Stimulated activated CD4-positive, alpha-beta T cell treated with anti-CD3 and anti-CD28 coated beads, Interleukin-2, amount 100 ng/mL, for 48 hours (primary cell): Measurements from ENCODE around the gene PGBD1.

Experiments used
- DNase-seq, 2 donors: peaks; one replicate each; pipeline ENCODE4 v3.0.0-alpha.2; 2020

The PGBD1 gene, protein sequence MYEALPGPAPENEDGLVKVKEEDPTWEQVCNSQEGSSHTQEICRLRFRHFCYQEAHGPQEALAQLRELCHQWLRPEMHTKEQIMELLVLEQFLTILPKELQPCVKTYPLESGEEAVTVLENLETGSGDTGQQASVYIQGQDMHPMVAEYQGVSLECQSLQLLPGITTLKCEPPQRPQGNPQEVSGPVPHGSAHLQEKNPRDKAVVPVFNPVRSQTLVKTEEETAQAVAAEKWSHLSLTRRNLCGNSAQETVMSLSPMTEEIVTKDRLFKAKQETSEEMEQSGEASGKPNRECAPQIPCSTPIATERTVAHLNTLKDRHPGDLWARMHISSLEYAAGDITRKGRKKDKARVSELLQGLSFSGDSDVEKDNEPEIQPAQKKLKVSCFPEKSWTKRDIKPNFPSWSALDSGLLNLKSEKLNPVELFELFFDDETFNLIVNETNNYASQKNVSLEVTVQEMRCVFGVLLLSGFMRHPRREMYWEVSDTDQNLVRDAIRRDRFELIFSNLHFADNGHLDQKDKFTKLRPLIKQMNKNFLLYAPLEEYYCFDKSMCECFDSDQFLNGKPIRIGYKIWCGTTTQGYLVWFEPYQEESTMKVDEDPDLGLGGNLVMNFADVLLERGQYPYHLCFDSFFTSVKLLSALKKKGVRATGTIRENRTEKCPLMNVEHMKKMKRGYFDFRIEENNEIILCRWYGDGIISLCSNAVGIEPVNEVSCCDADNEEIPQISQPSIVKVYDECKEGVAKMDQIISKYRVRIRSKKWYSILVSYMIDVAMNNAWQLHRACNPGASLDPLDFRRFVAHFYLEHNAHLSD

GRCh38 chr6:28281288-28282064, at the start of gene PGBD1:
TSS of gene PGBD1 (plus strand) at chr6:28281572. CDS start at chr6:28283814, 2,242 bp downstream.
- DNase-seq, result peak; percentile 53 to 56

DNA sequence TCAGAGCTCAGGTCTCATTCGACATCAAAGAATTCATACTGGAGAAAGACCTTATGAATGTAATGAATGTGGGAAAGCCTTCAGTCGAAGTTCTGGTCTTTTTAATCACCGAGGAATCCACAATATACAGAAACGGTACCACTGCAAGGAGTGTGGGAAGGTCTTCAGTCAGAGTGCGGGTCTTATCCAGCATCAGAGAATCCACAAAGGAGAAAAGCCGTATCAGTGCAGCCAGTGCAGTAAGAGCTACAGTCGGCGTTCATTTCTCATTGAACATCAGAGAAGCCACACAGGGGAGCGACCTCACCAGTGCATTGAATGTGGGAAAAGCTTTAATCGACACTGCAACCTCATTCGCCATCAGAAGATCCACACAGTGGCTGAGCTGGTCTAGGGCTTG, 48.6 kb upstream of the PGBD1 start:
- no peak for DNase-seq

DNA sequence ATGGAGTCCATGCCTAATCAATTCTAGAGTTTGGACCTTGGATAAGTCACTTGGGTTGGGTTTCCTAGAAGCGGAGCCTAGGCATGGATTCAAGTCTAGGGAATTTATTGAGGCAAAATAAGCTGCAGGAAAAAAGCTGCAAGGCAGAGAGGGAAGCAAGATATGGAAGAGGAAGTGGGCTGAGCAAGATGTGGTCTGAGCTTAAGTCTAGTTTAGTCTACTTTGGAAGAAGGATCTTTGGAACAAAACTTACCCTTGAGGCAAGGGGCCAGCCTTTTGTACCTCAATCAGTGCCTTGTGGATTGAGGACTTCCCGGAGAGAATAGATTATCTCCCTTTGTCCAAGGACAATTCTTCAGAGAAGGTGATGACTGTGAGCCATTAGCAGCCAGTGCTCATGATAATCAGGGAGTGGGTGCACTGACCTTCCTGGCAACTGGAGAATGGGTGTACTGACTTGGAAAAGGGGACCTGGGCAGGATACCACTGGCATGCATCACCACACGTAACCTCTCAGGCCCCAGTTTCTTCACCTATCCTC, 45.4 kb upstream of the PGBD1 start:
- DNase-seq, result no peak

- DNase-seq, result no peak
These were observed 41.7 kb upstream of the PGBD1 start for GRCh38 chr6:28239636-28240035.

DNA sequence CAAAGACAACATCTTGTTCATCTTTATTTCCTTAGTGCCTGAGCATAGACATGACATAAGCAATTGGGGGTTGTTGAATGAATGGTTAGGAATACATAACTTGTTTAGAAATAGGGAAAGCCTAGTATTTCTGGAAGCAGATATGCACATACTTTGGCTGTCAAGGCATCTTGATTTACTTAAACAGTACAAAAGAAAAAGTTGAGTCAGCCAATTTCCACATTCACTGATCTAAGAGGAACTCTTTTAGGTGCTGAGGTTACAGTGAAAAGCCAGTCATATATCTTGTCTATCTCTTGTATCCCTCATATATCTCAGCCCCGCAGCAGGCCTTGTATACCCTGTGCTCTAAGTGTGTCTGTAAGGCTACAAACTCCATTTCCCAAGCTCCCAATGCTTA, 40.9 kb upstream of the PGBD1 start:
- no peak for DNase-seq

DNA sequence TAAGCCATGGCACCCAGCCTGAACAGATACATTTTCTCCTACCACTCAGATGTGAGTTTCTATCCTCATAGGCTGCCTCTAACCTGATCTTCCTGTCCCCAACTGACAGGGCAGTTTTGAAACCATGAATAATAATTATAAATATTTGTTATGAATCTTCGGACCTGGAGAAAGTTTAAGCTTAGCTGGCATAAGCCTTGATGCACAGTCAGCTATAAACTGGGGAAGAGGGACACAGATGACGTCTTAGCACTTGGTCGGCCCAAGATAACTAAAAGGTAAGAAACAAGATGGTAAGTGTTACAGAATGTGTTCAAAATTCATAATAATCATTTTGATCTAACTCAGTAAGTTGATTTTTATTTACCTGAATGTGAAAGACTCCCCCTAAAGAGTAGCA, 37.4 kb upstream of the PGBD1 start:
- DNase-seq, result no peak

DNA sequence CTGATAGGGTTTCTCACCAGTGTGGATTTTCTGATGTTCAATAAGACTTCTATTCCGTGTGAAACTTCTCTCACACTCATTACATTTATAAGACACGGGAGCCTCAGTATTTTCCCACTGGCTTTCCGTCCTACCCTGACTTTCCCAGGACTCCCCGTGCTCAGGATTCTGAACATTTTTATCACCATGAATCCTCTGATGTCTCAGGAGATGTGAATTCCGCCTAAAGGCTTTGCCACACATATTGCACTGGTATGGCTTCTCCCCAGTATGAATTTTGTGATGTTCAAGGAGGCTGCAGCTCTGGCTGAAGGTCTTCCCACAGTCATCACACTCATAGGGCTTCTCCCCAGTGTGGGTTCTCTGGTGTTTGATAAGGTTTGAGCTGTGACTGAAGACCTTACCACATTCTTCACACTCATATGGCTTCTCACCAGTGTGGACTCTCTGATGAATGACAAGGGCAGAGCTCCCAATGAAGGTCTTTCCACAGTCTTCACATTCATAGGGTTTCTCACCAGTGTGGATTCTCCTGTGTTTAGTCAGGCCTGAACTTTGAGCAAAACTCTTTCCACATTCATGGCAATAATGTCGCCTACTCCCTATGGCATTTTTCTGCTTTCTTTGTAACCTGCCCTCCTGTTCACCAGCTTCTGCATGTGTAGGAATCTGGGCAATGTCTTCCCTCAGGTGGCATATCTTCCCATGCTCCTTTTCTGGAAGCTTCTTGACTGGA, 36.0 kb upstream of the PGBD1 start:
- DNase-seq, result no peak

GRCh38 chr6:28248916-28249315, 32.5 kb upstream of the PGBD1 start:
- no peak for DNase-seq

DNA sequence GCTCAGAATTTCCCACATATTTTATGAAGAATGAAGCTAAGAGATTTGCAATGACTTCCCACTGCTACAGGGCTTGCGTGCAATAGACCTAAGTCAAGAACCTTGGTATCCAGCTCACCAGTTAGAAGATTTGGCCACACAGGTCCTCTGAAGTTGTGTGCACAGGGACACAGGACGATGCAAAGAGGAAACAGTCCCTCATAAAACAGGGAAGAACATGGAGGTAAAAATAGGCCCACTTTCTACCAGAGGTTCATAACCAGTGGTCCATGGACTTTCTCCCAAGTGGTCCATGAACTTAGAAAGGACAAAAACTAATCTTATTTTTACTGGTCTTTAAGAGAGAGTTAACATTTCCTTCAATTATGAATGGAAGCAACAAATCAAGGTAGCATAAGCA, 30.6 kb upstream of the PGBD1 start:
- no peak for DNase-seq

- DNase-seq, result peak in 1 of 2 donors; percentile 13
These were observed 29.7 kb upstream of the PGBD1 start for GRCh38 chr6:28251661-28252008.

- DNase-seq, result peak; percentile 77 to 83
These were observed 29.1 kb upstream of the PGBD1 start, which contains the start of gene ZKSCAN4 for GRCh38 chr6:28252009-28252975. TSS of gene ZKSCAN4 (minus strand) at chr6:28252269. CDS start at chr6:28251980, 289 bp downstream.

DNA sequence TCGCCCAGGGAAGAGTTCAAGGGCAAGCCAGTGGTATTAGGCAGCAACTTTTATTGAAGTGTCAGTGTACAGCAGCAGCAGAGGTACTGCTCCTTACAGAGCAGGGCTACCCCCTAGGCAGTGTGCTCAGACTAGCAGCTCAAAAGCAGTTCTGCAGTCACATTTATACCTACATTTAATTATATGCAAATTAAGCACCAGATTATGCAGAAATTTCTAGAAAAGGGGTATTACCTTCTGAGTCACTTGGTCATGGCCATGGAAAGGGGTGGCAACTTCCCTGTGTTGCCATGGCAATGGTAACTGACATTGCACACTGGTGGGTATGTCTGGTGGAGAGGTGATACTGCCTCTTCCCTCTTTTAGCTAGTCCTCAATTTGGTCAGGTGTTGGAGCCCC, 27.3 kb upstream of the PGBD1 start:
- DNase-seq, result no peak

GRCh38 chr6:28257042-28257441, 24.3 kb upstream of the PGBD1 start:
- DNase-seq, result no peak

DNA sequence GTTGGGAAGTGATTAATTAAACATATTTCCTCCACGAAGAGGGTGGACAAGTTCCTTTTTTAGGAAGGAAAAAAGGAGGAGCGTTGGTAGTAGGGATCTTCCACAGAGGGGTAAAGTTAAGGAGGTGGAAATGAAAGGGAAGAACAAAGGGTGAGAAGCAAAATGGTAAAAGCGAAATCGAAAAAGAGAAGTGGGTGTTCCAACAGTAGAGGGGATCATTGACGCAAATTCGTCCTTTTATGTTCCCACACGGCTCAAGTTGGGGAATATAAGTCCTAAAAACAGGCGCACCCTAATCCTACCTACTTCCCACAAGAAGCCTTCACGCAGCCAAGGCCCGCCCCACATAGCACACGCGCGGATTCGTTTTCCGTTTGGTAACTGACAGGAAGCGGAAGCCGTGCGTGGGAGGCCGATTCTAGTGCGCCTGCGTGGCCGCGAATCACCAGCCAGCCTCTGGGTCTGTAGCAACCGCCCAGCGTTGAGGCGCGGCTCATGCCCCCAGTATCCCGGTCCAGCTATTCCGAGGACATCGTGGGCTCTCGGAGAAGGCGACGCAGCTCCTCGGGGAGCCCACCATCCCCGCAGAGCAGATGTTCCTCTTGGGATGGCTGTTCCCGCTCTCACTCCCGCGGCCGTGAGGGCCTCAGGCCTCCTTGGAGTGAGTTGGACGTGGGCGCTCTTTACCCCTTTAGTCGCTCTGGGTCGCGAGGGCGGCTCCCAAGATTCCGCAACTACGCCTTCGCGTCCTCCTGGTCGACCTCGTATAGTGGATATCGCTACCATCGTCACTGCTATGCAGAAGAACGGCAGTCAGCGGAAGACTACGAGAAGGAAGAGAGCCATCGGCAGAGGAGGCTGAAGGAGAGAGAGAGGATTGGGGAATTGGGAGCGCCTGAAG, 22.2 kb upstream of the PGBD1 start, which contains the start of gene NKAPL:
TSS of gene NKAPL (plus strand) at position 421 of the 901 bp plus-strand sequence. CDS start at position 496, 75 bp downstream.
- peak; percentile 41 to 69 for DNase-seq

DNA sequence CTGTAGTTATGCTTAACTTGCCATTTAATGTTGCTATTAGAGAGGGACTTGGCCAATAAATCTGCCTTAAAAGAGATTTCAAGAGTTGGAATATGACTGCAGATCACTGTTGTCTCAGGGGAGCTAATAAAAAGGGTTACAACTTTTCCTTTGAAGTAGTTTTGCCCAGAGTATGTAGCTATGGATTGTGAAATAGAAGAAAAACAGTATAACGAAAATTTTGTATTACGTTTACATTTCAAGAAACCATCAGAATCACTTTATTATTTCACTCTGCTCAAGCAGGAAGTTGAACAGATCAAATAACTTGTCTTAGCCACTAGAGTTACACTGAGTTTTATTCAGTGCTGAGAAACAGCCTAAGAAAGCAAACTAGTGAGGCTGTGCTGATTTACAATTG, 17.4 kb upstream of the PGBD1 start:
- no peak for DNase-seq

DNA sequence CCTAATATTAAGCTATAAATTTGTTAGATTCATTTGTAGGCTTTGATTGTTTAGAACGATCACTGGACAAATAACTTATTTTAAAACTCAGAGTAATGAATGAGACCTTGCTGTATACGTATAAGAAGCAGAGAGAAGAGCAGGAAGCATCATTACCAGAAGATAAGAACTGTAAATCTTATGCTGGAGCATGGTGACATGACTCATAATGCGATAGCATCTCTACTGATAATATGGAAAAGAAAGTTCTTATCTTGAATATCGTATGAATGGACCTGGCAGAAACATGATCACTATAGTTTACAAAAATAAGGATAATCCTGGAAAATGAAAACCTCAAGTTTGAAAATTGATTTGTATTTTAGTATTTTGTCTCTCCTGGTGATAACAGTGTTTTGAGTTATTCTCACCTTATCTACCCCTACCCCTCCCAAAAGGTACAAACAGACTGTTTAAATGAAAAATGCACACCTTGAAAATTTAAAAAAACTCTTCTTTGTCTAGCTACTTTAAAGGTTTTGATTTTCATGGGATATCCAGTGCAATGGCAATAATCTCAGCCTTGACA, 16.5 kb upstream of the PGBD1 start:
- DNase-seq, result no peak

DNA sequence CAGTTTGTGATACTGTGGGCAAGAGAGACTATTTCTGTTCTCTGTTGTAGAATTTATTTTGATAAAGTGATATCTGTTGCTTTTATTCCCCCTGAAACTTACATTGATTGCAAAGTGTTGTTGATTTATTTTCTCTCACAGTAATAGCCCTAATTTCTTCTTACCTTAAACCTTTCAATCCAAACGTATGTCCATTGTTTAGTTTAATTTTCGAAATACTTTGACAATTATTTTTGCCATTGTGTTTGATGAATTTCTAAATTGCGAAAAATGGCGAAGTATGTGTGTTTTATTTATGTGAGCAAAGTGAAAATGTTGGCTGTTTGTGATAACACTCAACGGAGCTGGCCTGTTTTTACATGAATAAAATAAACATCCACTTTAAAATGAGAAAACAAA, 14.8 kb upstream of the PGBD1 start:
- DNase-seq, result no peak

DNA sequence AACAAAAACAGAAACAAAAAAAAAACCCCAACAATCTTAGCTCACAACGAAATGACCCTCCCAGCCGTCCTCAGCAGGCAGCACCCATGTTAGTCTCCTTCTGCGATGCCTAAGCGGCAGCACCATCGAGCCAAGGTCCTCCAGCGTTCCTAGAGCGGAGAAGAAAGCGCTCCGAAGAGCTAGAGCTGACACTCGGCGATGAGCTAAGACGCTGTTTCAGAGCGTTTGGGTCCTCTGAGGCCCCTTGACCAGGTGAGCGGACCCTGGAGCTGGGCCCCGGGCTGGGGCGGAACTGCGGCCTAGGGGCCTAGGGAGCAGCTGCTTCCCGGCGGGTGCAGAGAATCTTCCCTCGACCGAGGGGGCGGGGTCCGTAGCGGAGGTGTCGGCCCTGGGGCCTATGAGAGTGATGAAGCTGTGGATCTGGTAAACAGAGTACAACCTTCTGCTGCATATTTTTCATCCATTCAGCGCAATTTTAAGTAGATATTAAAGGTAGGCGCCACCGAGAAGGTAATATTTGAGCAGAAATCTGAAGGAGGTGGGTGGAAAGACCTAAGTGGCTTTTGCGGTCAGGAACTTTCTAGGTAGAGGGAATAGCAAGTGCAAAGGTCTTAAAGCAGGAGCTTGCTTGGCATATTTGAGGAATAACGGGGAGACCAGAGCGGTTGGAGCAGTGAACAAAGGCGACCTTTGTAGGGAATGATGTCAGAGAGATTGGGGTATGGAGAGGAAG, 14.2 kb upstream of the PGBD1 start, which contains the start of gene ZSCAN26:
TSS of gene ZSCAN26 (plus strand) at position 182 of the 733 bp plus-strand sequence. CDS start 4,777 bp downstream, outside the sequence.
- DNase-seq, result peak; percentile 70 to 78

DNA sequence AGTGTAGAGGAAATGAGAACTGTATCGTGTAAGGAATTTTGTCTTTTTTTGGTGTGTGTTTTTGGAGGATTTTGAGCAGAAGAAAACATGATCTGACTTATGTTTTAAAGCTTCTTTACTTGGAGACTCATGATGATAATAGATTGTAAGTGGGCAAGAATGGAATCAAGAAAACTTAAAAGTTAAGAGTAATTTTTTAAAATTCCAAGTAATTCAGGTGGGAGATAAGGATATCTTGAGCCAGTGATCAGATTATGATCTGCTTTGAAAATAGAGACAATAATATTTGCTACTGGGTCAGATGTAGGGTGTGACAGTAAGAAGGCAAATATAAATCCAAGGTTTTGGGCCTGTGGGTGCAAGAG, 13.7 kb upstream of the PGBD1 start:
- no peak for DNase-seq
